Endothelial cell of umbilical vein (primary cell): Measurements from ENCODE around the gene TDRD3. TPM values are rescaled to one million over a fixed set of nuclear protein-coding genes. Genes with fewer than 3 reads are reported as not detected.

Experiments used
- BruUV-seq: library from RNA; stranded (reverse); fragments of 400-500 nt; replicated peaks from 2 replicates; lab custom pipeline; 2021; lab: Mats Ljungman, UMichigan
- CTCF ChIA-PET: fragments of 300-600, 350-600 bp; sonication (Branson Sonifier 250); formaldehyde crosslinking; loops from one replicate; lab custom pipeline; 2021; ENCODE audit warnings: antibody characterized with exemption, inconsistent platforms; lab: Charles Lee
- POLR2A ChIA-PET: fragments of 300-600, 350-600 bp; sonication (Branson Sonifier 250); formaldehyde crosslinking; loops from one replicate; lab custom pipeline; 2021; ENCODE audit warnings: antibody characterized with exemption, inconsistent platforms; lab: Charles Lee
- DNase-seq: peaks from one replicate; pipeline ENCODE4 v3.0.0-alpha.2; 2011; ENCODE audit warnings: low read depth, low spot score
- FAIRE-seq: peaks from 2 replicates; lab custom pipeline; 2011; peaks lifted over from hg19 to GRCh38; lab: Jason Lieb, UNC
- H2AFZ ChIP-seq: 2 replicates; pipeline ENCODE4 v1.6.0; 2012; ENCODE audit warnings: low read depth, low read length, control low read depth, inconsistent platforms
- H3K27ac ChIP-seq: 2 replicates; pipeline ENCODE4 v1.5.1; 2011; ENCODE audit warnings: low read depth, mild to moderate bottlenecking, control low read depth, low read length, moderate library complexity; ENCODE audit not compliant: insufficient read depth
- H3K27me3 ChIP-seq, 2 experiments: 2 replicates each; pipeline versions ENCODE4 v1.6.0 to v1.6.1; 2011; ENCODE audit warnings: low read length in 2 of 2, mixed read lengths in 1 of 2; ENCODE audit not compliant: control insufficient read depth in 2 of 2, insufficient read depth in 2 of 2
- H3K36me3 ChIP-seq, 2 experiments: 2 replicates in 1 of 2; 3 replicates in 1 of 2; pipeline ENCODE4 v1.5.1; 2011; ENCODE audit warnings: low read length in 2 of 2, mild to moderate bottlenecking in 1 of 2, moderate library complexity in 1 of 2; ENCODE audit not compliant: control insufficient read depth in 2 of 2, insufficient read depth in 2 of 2; ENCODE audit errors: extremely low read depth in 1 of 2
- H3K4me1 ChIP-seq: 3 replicates; pipeline ENCODE4 v1.5.1; 2011; ENCODE audit warnings: mild to moderate bottlenecking, low read length; ENCODE audit not compliant: control insufficient read depth, insufficient read depth; ENCODE audit errors: extremely low read depth
- H3K4me2 ChIP-seq: 2 replicates; pipeline ENCODE4 v1.6.1; 2011; ENCODE audit warnings: low read length, control low read depth, mixed read lengths; ENCODE audit not compliant: insufficient read depth
- H3K4me3 ChIP-seq, 3 experiments: fragments of 200-600 bp in 1 of 3; sonication (generic), shearing (Covaris generic) in 1 of 3; replicated peaks in 1 of 3; 2 replicates each; pipeline ENCODE4 v1.5.1; 2011 to 2016; ENCODE audit warnings: control low read depth in 3 of 3, low read length in 3 of 3, mild to moderate bottlenecking in 2 of 3, inconsistent platforms in 1 of 3, low read depth in 1 of 3, moderate library complexity in 1 of 3; ENCODE audit not compliant: insufficient read depth in 1 of 3
- H3K79me2 ChIP-seq: 2 replicates; pipeline ENCODE4 v1.6.0; 2012; ENCODE audit warnings: low read length, inconsistent platforms; ENCODE audit not compliant: control insufficient read depth, insufficient read depth
- H3K9ac ChIP-seq: replicated peaks from 2 replicates; pipeline ENCODE3; 2011; ENCODE audit warnings: low read length, control low read depth; ENCODE audit not compliant: insufficient read depth; ENCODE audit errors: extremely low read depth
- H3K9me1 ChIP-seq: replicated peaks from 3 replicates; pipeline ENCODE4 v1.6.0; 2011; ENCODE audit warnings: mild to moderate bottlenecking, low read length; ENCODE audit not compliant: control insufficient read depth, insufficient read depth; ENCODE audit errors: extremely low read depth
- H3K9me3 ChIP-seq: replicated peaks from 2 replicates; pipeline ENCODE4 v1.5.1; 2012; ENCODE audit warnings: low read length, inconsistent platforms; ENCODE audit not compliant: control insufficient read depth, insufficient read depth
- H4K20me1 ChIP-seq: replicated peaks from 2 replicates; pipeline ENCODE3; 2011; ENCODE audit warnings: mild to moderate bottlenecking, low read length; ENCODE audit not compliant: control insufficient read depth, insufficient read depth; ENCODE audit errors: extremely low read depth
- FOS ChIP-seq: IDR thresholded peaks from 2 replicates; pipeline ENCODE4 v1.6.1; 2011; ENCODE audit warnings: mild to moderate bottlenecking, low read length, moderate library complexity, borderline replicate concordance; ENCODE audit not compliant: insufficient read depth
- GATA2 ChIP-seq: IDR thresholded peaks from 2 replicates; pipeline ENCODE4 v1.7.0; 2011; ENCODE audit warnings: low read depth, mild to moderate bottlenecking, moderate library complexity, mixed read lengths, low read length; ENCODE audit not compliant: insufficient read length, insufficient read depth
- MYC ChIP-seq: IDR thresholded peaks from one replicate; pipeline ENCODE4 v1.6.1; 2011; ENCODE audit warnings: mild to moderate bottlenecking, low read depth, low read length
- dilution Hi-C: fragments of 300-500 bp; cut with MboI; formaldehyde crosslinking; loops from one replicate; pipeline ENCODE4 v1.15.0; 2019; ENCODE audit warnings: low sequenced_read_pairs; ENCODE audit not compliant: extremely low pct_ligation_motif_present
- intact Hi-C: fragments of 100-400 bp; cut with micrococcal nuclease; formaldehyde crosslinking; loops from one replicate; pipeline ENCODE4 v1.10.0; 2022
- polyA plus RNA-seq, 4 experiments: library from polyadenylated mRNA; depleted of rRNA in 3 of 4; stranded (reverse) in 3 of 4; unstranded in 1 of 4; fragments of >200 nt; gene quantifications; 2 replicates each; pipeline versions ENCODE4 v1.2.1 to v1.2.3, GENCODE V29; 2011 to 2012; ENCODE audit warnings: missing spikeins in 1 of 4
- total RNA-seq: library from RNA; stranded (reverse); gene quantifications from 2 replicates; pipeline ENCODE4 v1.2.3, GENCODE V29; 2021
- TF ChIP-seq, protein P1 (sequence below), 2 donors: IDR thresholded peaks; 1 replicate in 1 of 2; 2 replicates in 1 of 2; pipeline ENCODE4 v1.5.1; 2011; ENCODE audit warnings: low read length in 2 of 2, mild to moderate bottlenecking in 2 of 2, moderate library complexity in 2 of 2, control low read depth in 1 of 2, inconsistent platforms in 1 of 2, low read depth in 1 of 2; ENCODE audit not compliant: insufficient read depth in 1 of 2; ENCODE audit errors: extremely low read depth in 1 of 2
- TF ChIP-seq, protein P2 (sequence below): IDR thresholded peaks from 2 replicates; pipeline ENCODE4 v1.6.1; 2011; ENCODE audit not compliant: insufficient read depth, insufficient read length

The TDRD3 gene
- total and polyA plus RNA-seq, 2 donors (not counting 3 experiments of a cell fraction or from before 2014, with no cell fraction given), result 3.0 to 16.3 TPM

DNA sequence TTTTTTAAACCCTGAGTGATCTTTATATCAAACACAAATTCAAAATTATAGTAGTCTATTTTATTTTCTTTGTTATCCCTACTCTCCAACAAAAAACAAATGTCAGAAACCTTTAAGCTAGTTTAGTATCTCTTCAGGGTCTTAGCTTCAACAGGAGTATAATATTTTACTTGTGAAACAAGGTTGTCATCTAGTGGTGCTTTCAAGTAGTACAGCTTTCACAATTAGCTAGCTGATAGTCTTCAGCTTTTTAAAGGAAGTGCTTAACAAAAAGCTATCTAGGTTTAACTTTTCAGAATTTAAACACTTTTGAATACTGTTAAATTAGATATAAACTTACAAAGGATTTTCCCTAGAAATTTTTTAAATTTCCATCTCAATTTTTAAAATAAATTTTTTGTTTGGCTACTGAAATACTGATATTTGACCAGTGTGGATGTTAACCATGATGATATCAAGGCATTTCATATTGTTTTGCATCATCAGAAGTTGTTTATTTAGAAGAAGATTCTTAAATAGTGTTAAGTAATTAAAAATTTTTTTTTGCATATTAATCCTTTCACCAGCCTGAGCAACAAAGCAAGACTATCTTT is 34.2 kb downstream of the TDRD3 start:
- no peak overlapping the region for H3K9ac ChIP-seq
- no peak overlapping the region for H3K4me2 ChIP-seq
- H3K4me1 ChIP-seq, result peaks cover 6% of the 10 kb centered on the region
- peak; percentile 80 for DNase-seq
- no peaks in the 10 kb centered on the region for H3K36me3 ChIP-seq
- dilution Hi-C loops, result no loop called here
- FAIRE-seq, result peak; percentile 12
- no peaks in the 10 kb centered on the region for H3K9me3 ChIP-seq
- no peak overlapping the region for H3K27ac ChIP-seq
- TF ChIP-seq, protein P1, sequence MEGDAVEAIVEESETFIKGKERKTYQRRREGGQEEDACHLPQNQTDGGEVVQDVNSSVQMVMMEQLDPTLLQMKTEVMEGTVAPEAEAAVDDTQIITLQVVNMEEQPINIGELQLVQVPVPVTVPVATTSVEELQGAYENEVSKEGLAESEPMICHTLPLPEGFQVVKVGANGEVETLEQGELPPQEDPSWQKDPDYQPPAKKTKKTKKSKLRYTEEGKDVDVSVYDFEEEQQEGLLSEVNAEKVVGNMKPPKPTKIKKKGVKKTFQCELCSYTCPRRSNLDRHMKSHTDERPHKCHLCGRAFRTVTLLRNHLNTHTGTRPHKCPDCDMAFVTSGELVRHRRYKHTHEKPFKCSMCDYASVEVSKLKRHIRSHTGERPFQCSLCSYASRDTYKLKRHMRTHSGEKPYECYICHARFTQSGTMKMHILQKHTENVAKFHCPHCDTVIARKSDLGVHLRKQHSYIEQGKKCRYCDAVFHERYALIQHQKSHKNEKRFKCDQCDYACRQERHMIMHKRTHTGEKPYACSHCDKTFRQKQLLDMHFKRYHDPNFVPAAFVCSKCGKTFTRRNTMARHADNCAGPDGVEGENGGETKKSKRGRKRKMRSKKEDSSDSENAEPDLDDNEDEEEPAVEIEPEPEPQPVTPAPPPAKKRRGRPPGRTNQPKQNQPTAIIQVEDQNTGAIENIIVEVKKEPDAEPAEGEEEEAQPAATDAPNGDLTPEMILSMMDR (IDR thresholded peaks at IDR 0.05; ENCODE audit: extremely low read depth in 1 of 2, insufficient read depth in 1 of 2, low read depth in 1 of 2, low read length in 2 of 2), result peak; percentile 44 to 63
- TF ChIP-seq GATA2, result no peak
- no peak for TF ChIP-seq FOS
- no peak overlapping the region for H2AFZ ChIP-seq
- H4K20me1 ChIP-seq, result no peaks in the 10 kb centered on the region
- intact Hi-C loops, result loop anchor here (1.0 to 10.0 kb wide), 8 partner anchors 35 to 1039 kb away; partner anchors contain the start of gene DIAPH3
- no peaks in the 10 kb centered on the region for H3K27me3 ChIP-seq
- ChIA-PET CTCF (interaction anchor here (0.5 to 2.8 kb wide), 43 partner anchors 9 to 1075 kb away, joined by 3 to 91 read pairs (median 4); partner anchors contain the start of gene TDRD3), POLR2A (no interaction called here)
- H3K79me2 ChIP-seq, result no peaks in the 10 kb centered on the region
- no TSS peak for BruUV-seq
- no peak overlapping the region for H3K4me3 ChIP-seq
- H3K9me1 ChIP-seq, result no peaks in the 10 kb centered on the region

DNA sequence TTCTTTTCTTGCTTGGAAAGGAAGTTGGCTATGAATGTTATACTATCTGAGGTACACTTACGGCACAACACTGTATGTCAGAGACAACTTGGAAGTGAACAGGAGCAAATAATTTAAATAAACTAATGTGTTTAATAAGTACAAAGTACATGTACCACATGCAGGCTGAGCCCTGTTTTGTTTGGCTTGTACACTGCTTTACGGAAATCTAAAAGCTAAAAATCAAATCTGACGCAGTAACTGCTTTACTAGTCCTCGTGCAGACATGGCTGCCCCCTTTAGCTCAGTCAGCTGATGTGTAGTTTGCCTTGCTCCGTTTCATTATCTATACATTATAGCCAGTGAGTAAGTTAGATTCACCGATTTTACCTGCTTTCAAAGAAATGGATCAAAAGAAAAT is 36.5 kb downstream of the TDRD3 start:
- BruUV-seq, result no TSS peak
- H3K4me1 ChIP-seq, result peaks cover 6% of the 10 kb centered on the region
- H3K79me2 ChIP-seq, result no peaks in the 10 kb centered on the region
- ChIA-PET POLR2A (no interaction called here), CTCF (interaction anchor here (1.1 to 1.7 kb wide), 3 partner anchors 22 to 753 kb away, joined by 3 to 8 read pairs (median 4); no protein-coding TSS in a partner anchor)
- no peaks in the 10 kb centered on the region for H3K36me3 ChIP-seq
- TF ChIP-seq, protein P1 (IDR thresholded peaks at IDR 0.05; ENCODE audit: extremely low read depth in 1 of 2, insufficient read depth in 1 of 2, low read depth in 1 of 2, low read length in 2 of 2), result no peak
- TF ChIP-seq MYC, result no peak
- TF ChIP-seq, protein P2, sequence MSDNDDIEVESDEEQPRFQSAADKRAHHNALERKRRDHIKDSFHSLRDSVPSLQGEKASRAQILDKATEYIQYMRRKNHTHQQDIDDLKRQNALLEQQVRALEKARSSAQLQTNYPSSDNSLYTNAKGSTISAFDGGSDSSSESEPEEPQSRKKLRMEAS, result no peak
- H3K9me3 ChIP-seq, result no peaks in the 10 kb centered on the region
- peak overlapping the region; percentile 82 for H3K4me2 ChIP-seq
- H4K20me1 ChIP-seq, result no peaks in the 10 kb centered on the region
- no peaks in the 10 kb centered on the region for H3K9me1 ChIP-seq
- H2AFZ ChIP-seq, result peak overlapping the region; percentile 79
- dilution Hi-C loops, result no loop called here
- H3K27me3 ChIP-seq, result no peaks in the 10 kb centered on the region
- DNase-seq, result peak; percentile 39
- peak overlapping the region in 1 of 3 experiments; percentile 17 for H3K4me3 ChIP-seq
- H3K9ac ChIP-seq, result peak overlapping the region; percentile 4
- intact Hi-C loops, result loop anchor here (5.0 to 10.0 kb wide), 4 partner anchors 269 to 1041 kb away; partner anchors contain the start of gene DIAPH3
- FAIRE-seq, result no peak
- H3K27ac ChIP-seq, result no peak overlapping the region
